ENCODE results near the gene SLC9A1. TPM values are rescaled to one million over a fixed set of nuclear protein-coding genes. Genes with fewer than 3 reads are reported as not detected.
A peak's percentile ranks its signal among the peaks of the same experiment; 100 is the strongest.

Gene SLC9A1
- polyA plus RNA-seq, 1 donor, result 12.8 TPM

DNA sequence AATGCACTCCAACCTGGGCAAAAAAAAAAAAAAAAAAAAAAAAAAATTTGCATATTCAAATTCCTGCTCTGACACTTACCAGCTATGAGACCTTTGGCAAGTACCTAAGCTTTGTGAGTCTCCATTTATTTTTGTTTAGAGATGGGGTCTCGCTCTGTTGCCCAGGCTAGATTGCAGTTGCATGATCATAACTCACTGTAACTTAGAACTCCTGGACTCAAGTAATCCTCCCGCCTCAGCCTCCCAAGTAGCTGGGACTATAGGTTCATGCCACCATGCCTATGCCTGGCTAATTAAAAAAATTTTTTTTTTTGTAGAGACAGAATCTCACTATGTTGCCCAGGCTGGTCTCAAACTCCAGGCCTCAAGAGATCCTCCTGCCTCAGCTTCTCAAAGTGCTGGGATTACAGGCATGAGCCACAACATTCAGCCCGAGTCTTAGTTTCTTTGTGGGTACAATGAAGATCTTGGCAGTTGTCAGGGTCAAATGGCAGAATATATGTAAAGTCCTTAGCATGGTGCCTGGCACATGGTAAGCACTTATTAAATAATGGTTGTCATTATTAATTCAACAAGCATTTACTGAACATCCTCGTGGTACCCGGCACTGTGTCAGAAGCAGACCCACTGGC is 88.8 kb downstream of the SLC9A1 start:
- DNase-seq, result no peak

DNA sequence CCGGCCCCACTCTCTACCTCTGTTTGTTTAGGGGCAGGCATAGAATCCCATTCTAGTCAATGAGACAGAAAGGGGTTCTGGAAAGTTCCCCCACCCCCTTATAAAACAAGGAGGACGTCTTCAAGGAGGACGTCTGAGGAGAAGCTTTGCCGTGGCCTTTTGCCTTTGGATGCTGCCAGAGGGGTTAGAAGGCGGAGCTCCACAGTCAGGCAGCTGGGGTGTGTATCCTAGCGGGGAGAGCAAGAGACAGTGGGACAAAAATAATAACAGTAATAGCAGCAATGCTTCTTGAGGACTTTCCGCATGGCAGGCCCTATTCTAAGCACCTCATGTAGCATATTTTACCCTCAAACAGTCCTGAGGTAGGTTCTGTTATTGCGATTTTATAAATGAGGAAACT is 94.0 kb downstream of the SLC9A1 start:
- no peak for DNase-seq

DNA sequence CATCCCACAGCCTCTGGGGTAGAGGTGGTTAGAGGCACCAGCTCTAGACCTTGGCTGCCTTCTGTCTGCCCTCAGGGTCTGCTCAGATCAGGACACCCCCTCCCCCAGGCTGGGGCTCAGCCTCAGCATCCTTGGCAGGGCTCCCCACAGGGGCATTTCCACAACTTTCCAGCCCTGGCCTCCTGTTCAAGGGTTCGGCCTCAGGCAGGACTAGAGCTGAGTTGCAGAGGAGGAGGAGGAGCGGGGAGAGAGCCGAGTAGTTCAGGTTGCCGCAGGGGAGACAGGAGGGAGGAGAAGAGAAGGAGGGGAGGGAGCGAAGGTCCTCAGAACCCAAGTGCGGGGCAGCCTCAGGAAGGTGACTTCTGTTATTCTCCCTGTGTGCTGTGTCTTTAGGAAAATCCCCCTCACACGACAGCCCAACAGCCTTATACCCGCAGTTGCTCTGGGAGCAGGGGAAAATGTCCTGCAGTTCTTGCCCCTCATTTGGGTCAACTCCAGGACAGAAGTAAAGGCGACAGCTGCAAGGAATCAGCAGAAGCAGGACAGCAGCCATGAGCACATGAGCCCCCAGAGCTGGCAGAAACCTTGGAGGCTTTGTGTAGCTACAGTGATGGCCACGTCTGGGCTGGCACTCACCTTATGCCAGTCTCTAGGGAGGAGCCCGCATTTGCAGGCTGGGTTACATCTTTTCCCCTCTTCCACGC is 95.8 kb downstream of the SLC9A1 start:
- peak; percentile 28 for DNase-seq

DNA sequence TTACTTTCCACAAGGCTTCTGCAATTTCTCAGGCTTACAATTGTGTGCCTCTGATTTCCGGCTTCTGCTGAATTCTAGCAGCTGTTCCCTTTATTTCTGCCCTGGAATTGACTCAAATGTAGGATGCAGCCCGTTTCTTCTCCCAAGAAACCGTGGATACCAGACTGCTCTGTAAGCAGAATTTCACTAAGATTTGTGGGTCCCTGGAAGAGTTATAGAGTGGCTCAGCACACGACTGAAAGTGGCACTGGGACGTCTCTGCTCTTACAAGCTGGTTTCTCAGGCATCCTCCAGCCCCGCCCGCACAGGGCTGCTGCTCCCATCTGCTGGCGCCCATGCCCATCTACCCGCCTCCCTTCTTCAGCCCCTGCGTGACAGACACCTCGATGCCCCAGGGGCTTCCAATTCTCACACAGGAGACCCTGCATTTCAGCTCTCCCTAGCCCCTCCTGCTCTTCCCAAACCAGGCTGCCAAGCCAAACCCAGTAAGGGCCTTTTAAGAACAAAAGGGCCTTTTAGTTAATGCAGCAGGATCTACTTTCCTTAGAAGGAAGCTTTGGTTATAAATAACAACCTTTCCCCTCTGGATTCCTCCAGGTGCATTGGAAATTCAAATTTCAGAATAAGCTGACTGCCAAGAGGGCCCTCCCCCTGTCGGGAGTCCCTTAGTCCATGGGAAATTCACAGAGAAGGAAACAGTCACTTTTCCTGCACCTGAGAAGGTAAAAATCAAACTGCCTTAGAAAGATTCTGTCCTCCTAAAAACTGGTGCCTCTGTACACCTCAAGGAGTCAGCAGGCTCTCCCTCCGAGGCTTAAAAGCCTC is 96.9 kb downstream of the SLC9A1 start:
- DNase-seq, result peak; percentile 59

DNA sequence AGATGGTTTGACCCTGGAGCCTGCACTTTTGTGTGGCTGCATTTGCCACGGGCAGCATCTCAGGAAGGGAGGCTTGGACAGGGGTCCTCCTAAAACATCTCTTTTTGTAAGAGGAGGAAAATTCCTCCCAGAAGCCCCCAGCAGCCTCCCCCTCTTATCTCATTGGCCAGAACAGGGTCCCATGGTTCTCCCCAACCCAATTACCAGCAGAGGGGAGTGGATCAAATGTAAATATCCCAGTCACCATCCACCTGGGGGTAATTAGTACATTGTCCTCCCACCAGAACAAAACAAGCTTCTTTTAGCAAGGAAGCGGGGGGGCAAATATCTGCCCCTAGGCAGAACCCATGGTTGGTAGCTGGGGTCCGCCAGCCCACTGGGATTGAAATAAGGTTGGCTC is 97.5 kb downstream of the SLC9A1 start:
- DNase-seq, result no peak

DNA sequence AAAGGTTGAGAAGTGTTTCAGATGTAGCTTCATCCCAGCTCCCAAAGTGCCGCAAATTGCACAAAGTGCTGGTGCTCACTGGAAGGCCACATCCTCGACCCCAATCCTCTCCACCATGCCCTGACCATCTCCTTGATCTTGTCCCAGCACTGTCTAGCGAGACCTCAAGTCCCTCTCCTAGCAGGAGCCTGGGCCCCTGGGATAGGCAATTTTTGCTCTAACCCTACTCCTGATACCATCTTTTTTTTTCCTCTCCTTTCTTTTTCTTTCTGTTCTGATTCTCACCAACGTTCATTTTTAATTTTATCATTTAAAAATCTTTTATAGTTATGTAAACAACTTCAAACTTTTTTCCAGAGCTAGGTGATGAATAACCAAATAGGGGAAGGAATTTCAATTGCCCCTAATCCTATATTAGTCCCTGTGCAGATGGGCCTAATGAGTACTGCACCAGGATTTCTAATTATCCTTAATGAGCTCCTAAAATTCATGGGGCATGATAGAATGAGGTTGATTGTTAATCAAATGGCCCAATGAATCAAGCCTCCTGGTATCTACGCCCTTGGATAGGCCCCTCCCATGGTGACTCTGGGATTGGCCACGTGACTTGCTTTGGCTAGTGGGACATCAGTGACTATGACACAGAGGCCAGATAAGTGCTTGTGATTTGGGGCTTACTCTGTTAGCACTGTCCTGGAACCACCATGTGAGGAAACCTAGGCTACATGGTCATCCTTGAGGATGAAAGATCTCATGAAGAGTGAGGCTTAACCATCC is 100.8 kb downstream of the SLC9A1 start:
- no peak for DNase-seq

DNA sequence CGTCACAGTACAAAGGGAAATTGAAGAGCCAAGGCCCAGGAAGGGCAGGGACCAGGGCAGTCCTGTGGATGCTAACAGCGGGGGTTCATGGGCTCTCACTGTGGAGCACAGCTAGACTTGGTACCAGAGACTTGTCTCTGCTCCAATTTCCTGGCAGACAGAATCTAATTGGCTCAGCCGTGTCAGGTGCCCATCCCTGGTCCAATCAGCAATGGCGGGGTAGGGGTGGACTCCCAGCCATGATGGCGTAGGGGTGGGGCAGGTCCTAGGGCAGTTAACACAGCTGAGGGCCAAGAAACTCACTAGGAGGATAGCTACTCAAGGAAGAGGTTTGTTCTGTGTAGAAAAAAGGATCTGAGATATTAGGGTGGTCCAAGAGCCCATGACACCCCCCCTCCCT is 102.4 kb downstream of the SLC9A1 start:
- DNase-seq, result no peak

DNA sequence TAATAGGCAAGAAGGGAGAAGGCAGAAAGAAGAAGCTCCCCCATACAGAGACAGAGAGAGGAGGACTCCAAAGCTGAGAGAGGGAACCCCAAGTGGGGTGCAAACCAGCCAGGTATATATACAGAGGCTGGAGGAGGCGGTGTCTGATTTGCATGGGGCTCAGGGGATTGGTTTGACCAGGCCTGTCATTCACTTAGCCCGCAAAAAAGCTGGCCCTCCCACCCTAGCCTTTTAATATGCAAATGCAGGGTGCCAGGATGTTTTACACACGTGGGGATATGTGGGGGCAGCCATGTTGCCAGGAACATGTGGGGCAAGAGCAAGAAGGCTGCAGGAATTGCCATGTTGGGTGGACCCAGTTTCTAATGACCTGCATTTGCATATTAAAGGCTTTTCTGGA is 105.3 kb downstream of the SLC9A1 start:
- no peak for DNase-seq

DNA sequence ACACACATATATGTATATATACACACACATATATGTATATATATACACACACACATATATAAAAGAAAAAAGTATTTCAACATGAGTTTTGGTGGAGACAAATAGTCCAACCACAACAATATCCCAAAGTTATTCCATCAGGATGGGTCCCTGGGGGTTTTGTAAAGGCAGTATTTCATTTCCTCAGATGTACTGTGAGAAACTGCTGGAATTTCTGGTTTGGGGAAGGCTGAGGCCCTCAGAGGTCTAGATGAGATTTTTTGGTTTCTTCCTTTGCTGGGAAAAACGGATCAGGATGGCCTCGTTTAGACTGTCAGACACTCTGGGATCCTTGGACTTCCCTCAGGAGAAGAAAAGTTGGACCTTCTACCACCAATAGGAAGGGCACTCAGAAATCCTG is 105.8 kb downstream of the SLC9A1 start:
- DNase-seq, result no peak

Other genes starting within 250 kb of the SLC9A1 start
- gene NR0B2, start 241.2 kb downstream of the SLC9A1 start, polyA plus RNA-seq (ENCODE audit: insufficient read length), result not detected
- 54.8 TPM for gene NUDC, start 233.4 kb downstream of the SLC9A1 start, polyA plus RNA-seq (ENCODE audit: insufficient read length)
- gene KDF1, start 194.7 kb downstream of the SLC9A1 start, polyA plus RNA-seq (ENCODE audit: insufficient read length), result not detected
- gene TRNP1, start 161.4 kb downstream of the SLC9A1 start, polyA plus RNA-seq (ENCODE audit: insufficient read length), result 1.2 TPM
- 0.35 TPM for gene TENT5B, start 142.3 kb downstream of the SLC9A1 start, polyA plus RNA-seq (ENCODE audit: insufficient read length)
- gene WDTC1, start 79.5 kb upstream of the SLC9A1 start, polyA plus RNA-seq (ENCODE audit: insufficient read length), result 33.4 TPM
- gene TMEM222, start 167.0 kb upstream of the SLC9A1 start, polyA plus RNA-seq (ENCODE audit: insufficient read length), result 25.5 TPM
- 1.5 TPM for gene SYTL1, start 186.9 kb upstream of the SLC9A1 start, polyA plus RNA-seq (ENCODE audit: insufficient read length)
- gene MAP3K6, start 211.8 kb upstream of the SLC9A1 start, polyA plus RNA-seq (ENCODE audit: insufficient read length), result 14.9 TPM
- gene FCN3, start 219.7 kb upstream of the SLC9A1 start, polyA plus RNA-seq (ENCODE audit: insufficient read length), result 0.50 TPM
- not detected for gene CD164L2, start 228.2 kb upstream of the SLC9A1 start, polyA plus RNA-seq (ENCODE audit: insufficient read length)
- 0.49 TPM for gene GPR3, start 237.5 kb upstream of the SLC9A1 start, polyA plus RNA-seq (ENCODE audit: insufficient read length)

Data from hindlimb muscle (tissue), 1 donor.